Measurements from ENCODE around the gene TMED9.
"Not testable (repeated sequence)": the region's sequence is repeated elsewhere in the genome, so short reads cannot be mapped to it uniquely, and the experiment has no call there.

The TMED9 gene

DNA sequence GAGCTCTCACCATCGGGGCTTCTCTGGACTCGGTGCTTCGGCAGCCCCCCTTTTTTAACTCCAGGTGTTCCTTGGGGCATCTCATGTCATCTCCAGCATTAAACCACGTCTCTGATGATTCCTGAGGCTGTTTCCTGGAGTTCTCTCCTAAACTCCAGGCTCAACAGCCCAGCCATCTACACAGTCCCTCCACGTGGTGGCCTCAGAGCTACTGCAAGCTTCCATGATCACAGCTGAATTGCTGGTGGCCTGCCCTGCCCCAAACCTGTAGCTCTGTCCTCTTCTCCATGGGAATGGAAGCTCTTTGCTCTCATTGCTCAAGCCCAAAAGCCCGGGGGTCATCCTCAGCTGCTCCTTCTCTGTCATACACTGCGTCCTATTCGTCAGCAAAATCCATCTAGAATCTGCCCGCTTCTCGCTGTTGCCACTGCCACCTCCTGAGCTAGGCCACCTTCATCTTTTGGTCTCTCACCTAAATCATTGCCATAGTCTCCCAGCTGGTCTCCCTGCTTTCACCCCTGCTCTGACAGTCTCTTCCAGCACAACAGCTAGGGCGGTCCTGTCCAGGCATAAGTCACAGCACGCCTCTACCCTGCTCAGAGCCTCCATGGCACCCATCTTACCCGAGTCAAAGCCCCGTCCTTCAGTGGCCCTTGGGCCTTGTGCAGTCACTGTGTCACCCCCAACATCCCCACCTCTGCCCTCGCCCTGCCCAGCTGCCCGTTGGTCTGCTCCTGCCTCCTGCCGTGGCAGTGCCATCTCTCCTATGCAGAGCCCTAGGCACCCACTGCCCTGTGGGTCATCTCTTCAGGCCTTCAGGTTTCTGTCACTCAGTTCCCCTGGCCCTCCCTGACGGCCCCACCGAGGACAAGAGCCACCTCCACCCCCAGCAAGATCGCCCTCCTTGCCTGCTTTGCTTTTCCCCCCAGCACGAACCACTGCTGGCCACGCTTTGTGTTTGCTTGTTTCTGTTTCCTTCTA is 14.4 kb downstream of the TMED9 start:
- H3K4me1 Mint-ChIP-seq (ENCODE audit: low read depth) = peaks cover 4% of the 10 kb centered on the region
- H3K9me3 Mint-ChIP-seq = no peaks in the 10 kb centered on the region
- peaks cover 8% of the 10 kb centered on the region for H3K36me3 Mint-ChIP-seq (ENCODE audit: low read depth)
- no peaks in the 10 kb centered on the region for H3K27me3 Mint-ChIP-seq (ENCODE audit: low read depth)
- H3K27ac Mint-ChIP-seq = peak overlapping the region; percentile 10
- no peak overlapping the region for H3K4me3 Mint-ChIP-seq

DNA sequence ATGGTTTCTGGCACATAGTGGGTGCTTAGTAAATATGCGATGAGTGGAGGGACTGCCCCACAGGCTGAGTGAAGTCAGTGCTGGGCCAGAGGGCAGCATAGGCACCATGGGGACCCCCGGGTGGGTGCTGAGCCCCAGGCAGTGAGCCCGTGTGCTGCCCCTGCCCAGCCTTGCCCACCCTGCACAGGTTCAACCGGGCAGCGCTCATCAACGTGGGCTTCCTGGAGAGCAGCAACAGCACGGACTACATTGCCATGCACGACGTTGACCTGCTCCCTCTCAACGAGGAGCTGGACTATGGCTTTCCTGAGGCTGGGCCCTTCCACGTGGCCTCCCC is 15.1 kb downstream of the TMED9 start:
- Mint-ChIP-seq H3K9me3 (no peaks in the 10 kb centered on the region), H3K27ac (no peak overlapping the region), H3K4me1 (ENCODE audit: low read depth) (peaks cover 4% of the 10 kb centered on the region), H3K36me3 (ENCODE audit: low read depth) (peaks cover 8% of the 10 kb centered on the region), H3K27me3 (ENCODE audit: low read depth) (no peaks in the 10 kb centered on the region), H3K4me3 (no peak overlapping the region)

DNA sequence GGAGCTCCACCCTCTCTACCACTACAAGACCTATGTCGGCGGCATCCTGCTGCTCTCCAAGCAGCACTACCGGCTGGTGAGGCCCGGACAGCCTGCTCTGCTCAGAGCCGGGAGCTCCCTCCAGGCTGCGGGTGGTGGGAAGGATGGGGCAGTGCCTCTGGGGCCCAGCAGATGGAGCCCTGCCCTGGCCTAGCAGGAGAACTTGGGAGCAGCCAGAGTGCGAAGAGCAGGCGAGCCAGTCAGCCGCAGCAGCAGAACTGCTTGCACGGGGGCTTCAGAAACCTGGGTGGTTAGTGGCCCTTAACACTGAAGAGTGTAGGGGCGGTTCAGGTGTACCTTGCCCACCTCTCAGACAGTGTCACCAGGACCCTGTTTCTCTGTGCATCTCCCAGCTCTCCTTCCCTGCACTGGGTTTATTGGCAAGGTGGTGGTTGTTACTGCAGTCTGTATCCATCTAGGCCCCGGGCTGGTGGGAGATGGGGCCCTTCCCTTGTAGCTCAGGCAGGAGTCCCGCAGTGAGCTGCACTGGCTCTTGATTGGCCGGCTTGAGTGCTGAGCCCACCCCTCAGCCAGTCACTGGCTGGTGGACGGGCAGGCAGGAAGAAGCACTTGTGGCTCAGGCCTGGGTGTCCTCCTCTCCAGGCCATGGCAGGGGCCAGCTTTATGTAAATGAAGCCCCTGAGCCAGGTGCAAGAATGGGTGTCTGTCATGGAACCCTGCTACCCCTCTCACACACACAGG is 15.6 kb downstream of the TMED9 start:
- H3K4me1 Mint-ChIP-seq (ENCODE audit: low read depth) = no peaks in the 10 kb centered on the region
- no peaks in the 10 kb centered on the region for H3K9me3 Mint-ChIP-seq
- no peak overlapping the region for H3K4me3 Mint-ChIP-seq
- peaks cover 8% of the 10 kb centered on the region for H3K36me3 Mint-ChIP-seq (ENCODE audit: low read depth)
- peak overlapping the region; percentile 36 for H3K27ac Mint-ChIP-seq
- H3K27me3 Mint-ChIP-seq (ENCODE audit: low read depth) = no peaks in the 10 kb centered on the region

DNA sequence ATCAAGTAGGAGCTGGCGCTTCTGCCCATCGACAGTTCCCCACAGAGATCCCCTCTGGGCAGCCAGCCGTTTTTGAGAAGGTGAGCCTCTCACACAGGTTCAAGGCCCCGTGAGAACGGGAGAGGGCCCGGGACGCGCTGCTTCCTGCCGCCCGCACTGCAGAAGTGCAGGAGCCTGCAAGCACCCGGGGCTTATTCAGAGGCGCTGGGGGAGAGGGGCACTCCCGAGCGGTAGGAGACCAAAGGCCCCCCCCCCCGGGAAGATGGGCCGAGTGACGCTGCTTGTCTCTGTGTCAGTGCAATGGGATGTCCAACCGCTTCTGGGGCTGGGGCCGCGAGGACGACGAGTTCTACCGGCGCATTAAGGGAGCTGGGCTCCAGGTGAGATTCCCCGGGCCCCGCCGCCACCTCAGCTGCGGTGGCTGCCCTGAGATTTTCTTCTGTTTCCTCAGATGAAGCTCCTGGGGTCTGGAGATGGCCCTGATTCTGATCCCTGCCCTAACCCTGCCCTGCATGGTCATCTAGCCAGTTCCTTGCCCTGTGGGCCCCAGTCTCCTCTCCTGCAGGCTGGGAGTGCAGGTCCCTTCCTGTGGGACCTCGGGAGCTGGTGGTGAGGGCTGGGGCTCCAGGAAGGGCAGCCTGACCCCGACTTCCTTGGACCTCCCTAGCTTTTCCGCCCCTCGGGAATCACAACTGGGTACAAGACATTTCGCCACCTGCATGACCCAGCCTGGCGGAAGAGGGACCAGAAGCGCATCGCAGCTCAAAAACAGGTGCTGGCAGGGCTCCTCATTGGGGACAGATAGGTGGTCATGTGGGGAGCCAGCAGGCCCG is 16.5 kb downstream of the TMED9 start:
- Mint-ChIP-seq H3K27me3 (ENCODE audit: low read depth) (no peaks in the 10 kb centered on the region), H3K4me1 (ENCODE audit: low read depth) (no peaks in the 10 kb centered on the region), H3K36me3 (ENCODE audit: low read depth) (peaks cover 8% of the 10 kb centered on the region), H3K9me3 (no peaks in the 10 kb centered on the region), H3K4me3 (no peak overlapping the region), H3K27ac (no peak overlapping the region)

DNA sequence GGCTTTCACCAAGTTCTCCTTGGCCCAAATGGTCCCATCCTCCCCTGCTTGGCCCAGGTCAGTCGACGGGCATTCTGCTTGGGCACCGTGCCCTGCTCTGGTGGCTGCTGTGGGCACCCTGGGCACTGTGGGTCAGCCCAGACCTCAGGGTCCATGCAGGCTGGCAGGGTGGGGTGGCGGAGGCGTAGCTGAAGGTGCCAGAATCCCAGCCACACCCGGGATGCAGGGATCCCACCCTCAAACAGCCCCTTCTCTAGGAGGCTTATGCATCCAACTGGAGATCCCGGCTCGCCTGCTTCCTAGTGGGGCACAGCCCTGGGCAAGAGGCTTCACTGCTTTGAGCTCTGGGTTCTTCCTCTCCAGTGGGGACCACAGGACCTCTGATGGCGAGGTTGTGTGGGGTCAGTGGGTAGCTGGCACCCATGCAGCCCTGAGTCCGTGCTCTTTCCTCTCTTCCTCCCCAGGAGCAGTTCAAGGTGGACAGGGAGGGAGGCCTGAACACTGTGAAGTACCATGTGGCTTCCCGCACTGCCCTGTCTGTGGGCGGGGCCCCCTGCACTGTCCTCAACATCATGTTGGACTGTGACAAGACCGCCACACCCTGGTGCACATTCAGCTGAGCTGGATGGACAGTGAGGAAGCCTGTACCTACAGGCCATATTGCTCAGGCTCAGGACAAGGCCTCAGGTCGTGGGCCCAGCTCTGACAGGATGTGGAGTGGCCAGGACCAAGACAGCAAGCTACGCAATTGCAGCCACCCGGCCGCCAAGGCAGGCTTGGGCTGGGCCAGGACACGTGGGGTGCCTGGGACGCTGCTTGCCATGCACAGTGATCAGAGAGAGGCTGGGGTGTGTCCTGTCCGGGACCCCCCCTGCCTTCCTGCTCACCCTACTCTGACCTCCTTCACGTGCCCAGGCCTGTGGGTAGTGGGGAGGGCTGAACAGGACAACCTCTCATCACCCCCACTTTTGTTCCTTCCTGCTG is 17.4 kb downstream of the TMED9 start:
- peaks cover 8% of the 10 kb centered on the region for H3K36me3 Mint-ChIP-seq (ENCODE audit: low read depth)
- no peaks in the 10 kb centered on the region for H3K4me1 Mint-ChIP-seq (ENCODE audit: low read depth)
- no peak overlapping the region for H3K27ac Mint-ChIP-seq
- no peak overlapping the region for H3K4me3 Mint-ChIP-seq
- no peaks in the 10 kb centered on the region for H3K9me3 Mint-ChIP-seq
- H3K27me3 Mint-ChIP-seq (ENCODE audit: low read depth) = no peaks in the 10 kb centered on the region

DNA sequence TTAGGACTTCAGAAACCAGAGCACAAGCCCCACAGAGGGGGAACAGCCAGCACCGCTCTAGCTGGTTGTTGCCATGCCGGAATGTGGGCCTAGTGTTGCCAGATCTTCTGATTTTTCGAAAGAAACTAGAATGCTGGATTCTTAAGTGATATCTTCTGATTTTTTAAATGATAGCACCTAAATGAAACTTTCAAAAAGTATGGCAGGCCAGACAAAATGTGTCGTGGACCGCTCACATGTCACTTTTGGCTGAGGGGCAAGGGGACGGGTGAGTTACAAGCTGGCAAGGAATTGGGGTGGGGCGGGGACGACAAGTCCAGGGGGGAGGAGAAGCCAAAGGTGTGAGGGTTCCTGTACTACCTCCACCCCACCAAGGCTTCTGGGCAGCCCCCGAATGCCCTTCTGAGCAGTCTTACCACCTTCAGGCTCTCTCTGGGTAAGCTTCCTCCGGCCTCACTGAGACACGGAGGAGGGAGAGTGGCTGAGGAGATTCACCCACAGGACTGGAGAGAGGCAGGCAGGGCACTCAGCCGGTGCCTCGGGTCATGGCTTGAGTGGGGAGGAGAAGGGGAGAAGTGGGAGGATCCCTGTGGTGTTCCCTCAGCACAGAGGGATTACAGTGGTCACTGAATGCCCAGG is 18.2 kb downstream of the TMED9 start:
- no peak overlapping the region for H3K4me3 Mint-ChIP-seq
- H3K9me3 Mint-ChIP-seq = no peaks in the 10 kb centered on the region
- H3K27me3 Mint-ChIP-seq (ENCODE audit: low read depth) = no peaks in the 10 kb centered on the region
- H3K36me3 Mint-ChIP-seq (ENCODE audit: low read depth) = peaks cover 12% of the 10 kb centered on the region
- no peaks in the 10 kb centered on the region for H3K4me1 Mint-ChIP-seq (ENCODE audit: low read depth)
- no peak overlapping the region for H3K27ac Mint-ChIP-seq

DNA sequence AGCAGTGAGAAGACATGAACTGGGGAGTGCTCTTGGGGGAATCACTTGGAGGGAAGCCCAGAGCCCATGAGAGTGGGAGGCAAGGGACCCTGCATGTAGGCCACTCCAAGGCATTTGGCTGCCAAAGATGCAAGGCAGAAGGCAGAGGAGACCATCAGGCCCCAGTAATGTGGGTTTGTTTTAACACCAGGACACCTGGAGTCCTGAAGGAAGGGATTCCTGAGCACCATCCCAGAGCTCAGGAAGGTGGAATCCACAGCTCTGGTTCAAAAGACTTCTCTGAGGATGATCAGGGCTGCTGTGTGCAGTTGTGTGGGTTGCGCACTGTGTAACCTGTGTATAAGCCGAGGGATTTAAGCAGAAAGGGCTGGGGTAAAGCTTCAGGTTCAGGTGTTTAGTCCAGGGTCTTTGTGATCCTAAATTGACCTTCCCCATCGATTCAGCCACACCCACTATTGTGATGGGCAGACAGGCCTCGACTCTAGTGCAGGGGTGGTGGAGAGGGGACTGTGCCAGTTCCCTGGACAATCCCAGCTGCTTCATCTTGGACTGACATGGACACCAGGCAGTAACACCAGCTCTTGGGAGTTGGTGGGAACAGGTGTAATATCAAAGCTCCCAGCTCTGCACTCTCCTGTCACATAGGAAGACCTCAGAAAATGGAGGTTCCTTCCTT is 18.9 kb downstream of the TMED9 start:
- Mint-ChIP-seq H3K9me3 (no peaks in the 10 kb centered on the region), H3K27ac (no peak overlapping the region), H3K27me3 (ENCODE audit: low read depth) (no peaks in the 10 kb centered on the region), H3K4me3 (no peak overlapping the region), H3K4me1 (ENCODE audit: low read depth) (no peaks in the 10 kb centered on the region), H3K36me3 (ENCODE audit: low read depth) (peaks cover 10% of the 10 kb centered on the region)

DNA sequence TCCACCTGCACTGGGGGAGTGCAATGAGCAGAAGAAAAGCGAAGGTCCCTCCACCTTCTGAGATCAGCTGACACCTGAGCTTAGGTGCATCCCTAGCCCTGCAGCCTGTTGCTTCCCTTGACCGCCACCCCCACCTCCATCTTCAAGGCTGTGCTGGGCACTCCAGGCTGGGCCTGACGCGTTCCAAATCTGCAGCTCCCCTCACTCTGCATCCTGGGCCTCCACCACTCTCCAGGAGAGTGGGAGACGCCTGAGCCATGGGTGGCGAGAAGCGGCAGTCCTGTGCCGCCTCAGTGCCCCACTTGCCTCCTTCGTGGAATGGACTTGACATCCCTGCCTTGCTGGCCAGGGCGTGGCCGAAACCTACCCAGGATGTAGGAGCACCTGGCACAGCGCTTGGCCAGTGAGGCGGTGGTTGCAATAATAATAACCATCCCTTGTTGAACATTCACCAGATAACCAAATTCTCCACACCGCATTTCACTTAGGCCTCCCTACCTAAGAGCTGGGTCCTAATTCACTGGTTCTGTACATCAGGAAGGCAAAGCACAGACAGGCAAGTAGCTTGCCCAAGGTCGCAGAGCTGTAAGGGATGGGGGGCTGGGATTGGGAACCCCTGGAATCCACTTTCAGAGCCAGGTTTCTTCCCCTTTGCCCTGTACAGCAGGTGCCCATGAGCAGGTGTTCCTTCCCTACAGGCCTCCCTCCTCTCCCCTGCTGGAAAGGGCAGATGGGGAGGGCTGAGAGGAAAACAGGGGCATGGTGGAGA is 19.6 kb downstream of the TMED9 start:
- Mint-ChIP-seq H3K36me3 (ENCODE audit: low read depth) (peaks cover 9% of the 10 kb centered on the region), H3K4me3 (no peak overlapping the region), H3K27ac (no peak overlapping the region), H3K4me1 (ENCODE audit: low read depth) (no peaks in the 10 kb centered on the region), H3K27me3 (ENCODE audit: low read depth) (no peaks in the 10 kb centered on the region), H3K9me3 (no peaks in the 10 kb centered on the region)

DNA sequence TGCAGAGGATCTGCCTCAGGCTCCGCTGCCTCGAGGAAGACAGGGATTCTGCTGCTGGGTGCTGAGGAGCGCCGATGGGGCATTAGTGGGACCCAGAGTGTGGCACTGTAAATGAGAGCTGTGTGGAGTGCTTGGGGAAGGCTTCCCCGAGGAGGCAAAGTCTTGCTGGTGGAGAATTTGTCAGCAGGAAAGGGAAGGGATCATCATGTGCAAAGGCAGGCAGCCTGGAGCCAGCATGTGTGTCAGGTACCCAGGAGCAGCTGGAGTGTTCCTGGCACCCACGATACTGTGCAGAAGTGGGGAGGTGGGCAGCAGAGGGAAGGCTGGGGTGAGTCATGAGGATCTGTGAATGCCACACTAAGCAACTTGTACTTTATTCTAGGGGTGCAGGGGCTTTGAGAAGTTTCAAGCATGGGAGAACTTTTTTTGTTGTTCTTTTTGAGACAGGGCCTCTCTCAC is 20.2 kb downstream of the TMED9 start:
- no peaks in the 10 kb centered on the region for H3K9me3 Mint-ChIP-seq
- no peak overlapping the region for H3K4me3 Mint-ChIP-seq
- no peaks in the 10 kb centered on the region for H3K27me3 Mint-ChIP-seq (ENCODE audit: low read depth)
- H3K27ac Mint-ChIP-seq = no peak overlapping the region
- peaks cover 9% of the 10 kb centered on the region for H3K36me3 Mint-ChIP-seq (ENCODE audit: low read depth)
- no peaks in the 10 kb centered on the region for H3K4me1 Mint-ChIP-seq (ENCODE audit: low read depth)

DNA sequence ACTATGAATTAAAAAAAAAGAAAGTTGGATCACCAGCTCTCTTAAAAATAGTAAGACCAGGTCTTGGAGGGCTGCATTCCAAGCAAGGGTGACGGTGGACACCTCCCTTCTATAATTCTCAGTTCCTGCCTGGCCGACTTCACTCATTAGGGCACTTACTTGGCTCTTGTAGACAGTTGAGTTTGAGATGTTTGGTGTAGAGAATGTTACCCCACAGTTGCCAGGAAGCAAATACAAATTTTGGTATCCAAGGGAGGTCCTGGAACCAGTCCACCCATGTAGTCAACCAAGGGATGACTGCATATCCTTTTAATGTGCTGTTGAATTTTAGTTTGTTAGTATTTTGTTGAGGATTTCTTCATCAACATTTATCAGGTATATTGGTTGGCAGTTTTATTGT is 28.6 kb downstream of the TMED9 start:
- H3K4me1 Mint-ChIP-seq (ENCODE audit: low read depth) = no peaks in the 10 kb centered on the region
- H3K27ac Mint-ChIP-seq = no peak overlapping the region
- H3K9me3 Mint-ChIP-seq = peaks cover 4% of the 10 kb centered on the region
- no peak overlapping the region for H3K4me3 Mint-ChIP-seq
- no peaks in the 10 kb centered on the region for H3K27me3 Mint-ChIP-seq (ENCODE audit: low read depth)
- peaks cover 44% of the 10 kb centered on the region for H3K36me3 Mint-ChIP-seq (ENCODE audit: low read depth)

DNA sequence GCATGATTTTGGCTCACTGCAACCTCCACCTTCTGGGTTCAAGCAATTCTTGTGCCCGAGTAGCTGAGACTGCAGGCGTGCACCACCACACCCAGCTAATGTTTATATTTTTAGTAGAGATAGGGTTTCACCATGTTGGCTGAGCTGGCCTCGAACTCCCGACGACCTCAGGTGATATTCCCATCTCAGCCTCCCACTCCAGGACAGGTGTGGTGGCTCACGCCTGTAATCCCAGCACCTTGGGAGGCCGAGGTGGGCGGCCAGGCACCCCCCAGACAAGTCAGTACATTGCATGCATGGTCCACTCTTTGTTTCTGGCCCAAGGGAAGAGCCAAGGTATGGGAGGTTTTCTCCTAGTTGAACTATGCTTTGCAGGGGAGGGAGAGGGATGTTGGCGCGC is 32.2 kb downstream of the TMED9 start:
- not testable (repeated sequence) for H3K27me3 Mint-ChIP-seq (ENCODE audit: low read depth); H3K9me3 Mint-ChIP-seq; H3K4me1 Mint-ChIP-seq (ENCODE audit: low read depth); H3K4me3 Mint-ChIP-seq; H3K27ac Mint-ChIP-seq
- H3K36me3 Mint-ChIP-seq (ENCODE audit: low read depth) = peaks cover 30% of the 10 kb centered on the region

DNA sequence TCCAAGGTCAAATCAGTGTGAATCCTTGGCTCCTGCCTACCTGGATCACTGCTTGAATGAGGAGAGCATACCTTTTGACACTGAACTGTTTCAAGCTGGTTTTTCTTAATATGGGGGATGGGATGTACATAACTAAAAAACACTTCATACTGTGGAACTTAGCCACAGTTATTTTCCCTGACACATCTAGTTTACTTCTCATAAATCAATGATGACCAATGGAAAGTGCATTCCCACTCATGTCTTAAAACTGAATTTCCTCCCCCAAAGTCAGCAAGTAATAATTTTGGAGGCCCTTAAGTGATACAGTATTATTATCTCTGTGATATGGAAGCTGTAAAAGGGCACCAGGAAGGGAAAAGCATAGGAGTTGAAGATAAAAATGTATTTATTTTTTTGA is 38.2 kb downstream of the TMED9 start:
- H3K27ac Mint-ChIP-seq; H3K36me3 Mint-ChIP-seq (ENCODE audit: low read depth); H3K4me3 Mint-ChIP-seq; H3K9me3 Mint-ChIP-seq; H3K4me1 Mint-ChIP-seq (ENCODE audit: low read depth); H3K27me3 Mint-ChIP-seq (ENCODE audit: low read depth): not testable (repeated sequence)
